GM12878 (cell line): ENCODE results near the gene ABHD17A.

ENCODE experiments used
- CBX3 ChIP-seq: fragments of 200-600 bp; sonication (generic); IDR thresholded peaks from 2 replicates; pipeline ENCODE4 v1.6.1; 2016; ENCODE audit warnings: low read depth, borderline replicate concordance
- RELA ChIP-seq: fragments of 450-650 bp; IDR thresholded peaks from 2 replicates; pipeline ENCODE4 v1.8.0; 2014; ENCODE audit warnings: borderline replicate concordance; ENCODE audit not compliant: partially characterized antibody
- YY1 ChIP-seq: IDR thresholded peaks from 2 replicates; pipeline ENCODE4 v1.6.1; 2011; ENCODE audit warnings: low read depth, mild to moderate bottlenecking, low read length
- TF ChIP-seq, protein P1 (sequence below): fragments of 450-650 bp; formaldehyde crosslinking; IDR thresholded peaks from 2 replicates; pipeline ENCODE4 v1.5.0; 2022; ENCODE audit warnings: mild to moderate bottlenecking, missing genetic modification characterization

DNA sequence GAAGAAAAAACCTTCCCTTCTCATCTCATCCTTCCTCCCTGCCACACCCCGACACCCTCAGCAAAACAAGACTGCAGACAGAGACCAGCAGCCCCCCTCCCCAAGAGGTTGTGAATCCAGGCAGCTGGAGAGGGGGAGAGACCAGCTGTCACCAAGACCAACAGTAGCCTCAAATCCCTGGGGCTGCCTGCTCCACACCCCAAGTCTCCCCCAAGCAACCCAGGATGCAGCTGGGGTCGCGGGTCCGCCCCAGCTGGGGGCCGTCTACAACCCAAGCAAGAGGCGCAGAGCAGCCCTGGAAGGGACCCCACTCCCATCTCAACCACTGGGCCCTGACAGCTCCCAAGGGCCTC, 29.0 kb downstream of the ABHD17A start:
- TF ChIP-seq, protein P1, sequence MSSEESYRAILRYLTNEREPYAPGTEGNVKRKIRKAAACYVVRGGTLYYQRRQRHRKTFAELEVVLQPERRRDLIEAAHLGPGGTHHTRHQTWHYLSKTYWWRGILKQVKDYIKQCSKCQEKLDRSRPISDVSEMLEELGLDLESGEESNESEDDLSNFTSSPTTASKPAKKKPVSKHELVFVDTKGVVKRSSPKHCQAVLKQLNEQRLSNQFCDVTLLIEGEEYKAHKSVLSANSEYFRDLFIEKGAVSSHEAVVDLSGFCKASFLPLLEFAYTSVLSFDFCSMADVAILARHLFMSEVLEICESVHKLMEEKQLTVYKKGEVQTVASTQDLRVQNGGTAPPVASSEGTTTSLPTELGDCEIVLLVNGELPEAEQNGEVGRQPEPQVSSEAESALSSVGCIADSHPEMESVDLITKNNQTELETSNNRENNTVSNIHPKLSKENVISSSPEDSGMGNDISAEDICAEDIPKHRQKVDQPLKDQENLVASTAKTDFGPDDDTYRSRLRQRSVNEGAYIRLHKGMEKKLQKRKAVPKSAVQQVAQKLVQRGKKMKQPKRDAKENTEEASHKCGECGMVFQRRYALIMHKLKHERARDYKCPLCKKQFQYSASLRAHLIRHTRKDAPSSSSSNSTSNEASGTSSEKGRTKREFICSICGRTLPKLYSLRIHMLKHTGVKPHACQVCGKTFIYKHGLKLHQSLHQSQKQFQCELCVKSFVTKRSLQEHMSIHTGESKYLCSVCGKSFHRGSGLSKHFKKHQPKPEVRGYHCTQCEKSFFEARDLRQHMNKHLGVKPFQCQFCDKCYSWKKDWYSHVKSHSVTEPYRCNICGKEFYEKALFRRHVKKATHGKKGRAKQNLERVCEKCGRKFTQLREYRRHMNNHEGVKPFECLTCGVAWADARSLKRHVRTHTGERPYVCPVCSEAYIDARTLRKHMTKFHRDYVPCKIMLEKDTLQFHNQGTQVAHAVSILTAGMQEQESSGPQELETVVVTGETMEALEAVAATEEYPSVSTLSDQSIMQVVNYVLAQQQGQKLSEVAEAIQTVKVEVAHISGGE (CRISPR knock-in tag) = no peak
- TF ChIP-seq YY1 (no peak), RELA (no peak), CBX3 (no peak)
